Glutamatergic neuron (in vitro differentiated cells): ENCODE measurements around the gene CDK18. TPM values are rescaled to one million over a fixed set of nuclear protein-coding genes. Genes with fewer than 3 reads are reported as not detected.

Experiments used
- DNase-seq: peaks from one replicate; pipeline ENCODE4 v3.0.0; 2022
- H3K27ac Mint-ChIP-seq: one replicate; pipeline ENCODE4 v1.8.0; 2020; ENCODE audit warnings: mild to moderate bottlenecking, mixed read lengths, inconsistent platforms; ENCODE audit not compliant: unreplicated experiment
- H3K27me3 Mint-ChIP-seq: one replicate; pipeline ENCODE4 v1.8.0; 2020; ENCODE audit warnings: mild to moderate bottlenecking, moderate library complexity, mixed read lengths, inconsistent platforms; ENCODE audit not compliant: unreplicated experiment
- H3K36me3 Mint-ChIP-seq: one replicate; pipeline ENCODE4 v1.8.0; 2020; ENCODE audit warnings: mild to moderate bottlenecking, mixed read lengths, inconsistent platforms; ENCODE audit not compliant: unreplicated experiment
- H3K4me1 Mint-ChIP-seq: one replicate; pipeline ENCODE4 v1.8.0; 2020; ENCODE audit warnings: mild to moderate bottlenecking, low read depth, mixed read lengths, inconsistent platforms; ENCODE audit not compliant: unreplicated experiment
- H3K4me3 Mint-ChIP-seq: one replicate; pipeline ENCODE4 v1.8.0; 2020; ENCODE audit warnings: mild to moderate bottlenecking, mixed read lengths, inconsistent platforms; ENCODE audit not compliant: unreplicated experiment
- H3K9me3 Mint-ChIP-seq: one replicate; pipeline ENCODE4 v1.8.0; 2020; ENCODE audit warnings: mild to moderate bottlenecking, moderate library complexity, mixed read lengths, inconsistent platforms; ENCODE audit not compliant: unreplicated experiment
- CTCF ChIP-seq: fragments of 200-600 bp; sonication (generic); IDR thresholded peaks from one replicate; pipeline ENCODE4 v1.5.0; 2021; ENCODE audit not compliant: partially characterized antibody, unreplicated experiment
- total RNA-seq: library from RNA; stranded (reverse); fragmentation: NEBNext Ultra II Directional; extraction: Animal tissue kit (Norgen Biotek cat#: 25700); gene quantifications from one replicate; pipeline ENCODE4 v1.2.1, GENCODE V29; 2021; ENCODE audit not compliant: unreplicated experiment

Gene CDK18
- total RNA-seq, 1 donor from 2014 or later = 1.7 TPM

- no peaks in the 10 kb centered on the region for H3K36me3 Mint-ChIP-seq
- no peak overlapping the region for H3K4me3 Mint-ChIP-seq
- H3K27me3 Mint-ChIP-seq = peaks cover 11% of the 10 kb centered on the region
- H3K27ac Mint-ChIP-seq = no peak overlapping the region
- no peaks in the 10 kb centered on the region for H3K4me1 Mint-ChIP-seq
- peaks cover 7% of the 10 kb centered on the region for H3K9me3 Mint-ChIP-seq
- TF ChIP-seq CTCF = no peak
- no peak for DNase-seq
These were observed 41.5 kb downstream of the CDK18 start for GRCh38 chr1:205545991-205546390.

- no peaks in the 10 kb centered on the region for H3K36me3 Mint-ChIP-seq
- H3K27me3 Mint-ChIP-seq = peaks cover 11% of the 10 kb centered on the region
- no peak for TF ChIP-seq CTCF
- H3K4me3 Mint-ChIP-seq = no peak overlapping the region
- H3K9me3 Mint-ChIP-seq = peaks cover 7% of the 10 kb centered on the region
- H3K27ac Mint-ChIP-seq = no peak overlapping the region
- DNase-seq = no peak
- no peaks in the 10 kb centered on the region for H3K4me1 Mint-ChIP-seq
These were observed 42.1 kb downstream of the CDK18 start for GRCh38 chr1:205546541-205546940.

- TF ChIP-seq CTCF = no peak
- Mint-ChIP-seq H3K4me3 (no peak overlapping the region), H3K4me1 (no peaks in the 10 kb centered on the region), H3K27me3 (peaks cover 11% of the 10 kb centered on the region), H3K9me3 (peaks cover 2% of the 10 kb centered on the region), H3K27ac (no peak overlapping the region), H3K36me3 (no peaks in the 10 kb centered on the region)
- DNase-seq = no peak
These were observed 43.7 kb downstream of the CDK18 start for GRCh38 chr1:205547936-205548827.

- Mint-ChIP-seq H3K36me3 (peaks cover 18% of the 10 kb centered on the region), H3K4me1 (no peaks in the 10 kb centered on the region), H3K4me3 (no peak overlapping the region), H3K27me3 (peaks cover 3% of the 10 kb centered on the region), H3K27ac (no peak overlapping the region), H3K9me3 (no peaks in the 10 kb centered on the region)
- DNase-seq = no peak
- no peak for TF ChIP-seq CTCF
These were observed 49.8 kb downstream of the CDK18 start for GRCh38 chr1:205554026-205554811.
